Loucy (cell line): Measurements from ENCODE around the gene RPL37.

Experiments
- CTCF ChIP-seq: fragments of 200-600 bp; sonication (generic); conservative IDR thresholded peaks from 2 replicates; pipeline ENCODE4 v1.5.1; 2014; ENCODE audit warnings: mild to moderate bottlenecking, antibody characterized with exemption, low read length
- EZH2phosphoT487 ChIP-seq: fragments of 200-600 bp; IDR thresholded peaks from 2 replicates; pipeline ENCODE4 v1.6.1; 2018; ENCODE audit warnings: antibody characterized with exemption, mild to moderate bottlenecking, moderate library complexity, borderline replicate concordance

- TF ChIP-seq CTCF (no peak), EZH2phosphoT487 (no peak)
Observed at GRCh38 chr5:40781843-40782409, 53.1 kb downstream of the RPL37 start.
